Stimulated activated memory B cell treated with anti-CD40 and anti-IgM and Interleukin-4, amounts not matched to agents 10 μg/mL and 1 μg/mL and 100 μg/mL, for 72 hours (primary cell): Measurements from ENCODE around the gene TACC2.
A peak's percentile ranks its signal among the peaks of the same experiment; 100 is the strongest.

Experiments
- ATAC-seq: fragments of 150-1000 bp; cut with Tn5 transposase; 2 replicates; pipeline ENCODE4 v1.10.0; 2021
- H3K27ac Mint-ChIP-seq: one replicate; pipeline ENCODE4 v1.8.0; 2022; ENCODE audit warnings: mild to moderate bottlenecking, mixed read lengths
- H3K27me3 Mint-ChIP-seq: one replicate; pipeline ENCODE4 v1.8.0; 2022; ENCODE audit warnings: mixed read lengths
- H3K36me3 Mint-ChIP-seq: one replicate; pipeline ENCODE4 v1.8.0; 2022; ENCODE audit warnings: mixed read lengths
- H3K4me1 Mint-ChIP-seq: one replicate; pipeline ENCODE4 v1.8.0; 2022; ENCODE audit warnings: mixed read lengths
- H3K4me3 Mint-ChIP-seq: one replicate; pipeline ENCODE4 v1.8.0; 2022; ENCODE audit warnings: mild to moderate bottlenecking, moderate library complexity, mixed read lengths
- H3K9me3 Mint-ChIP-seq: one replicate; pipeline ENCODE4 v1.8.0; 2022; ENCODE audit warnings: mixed read lengths

TACC2 gene

DNA sequence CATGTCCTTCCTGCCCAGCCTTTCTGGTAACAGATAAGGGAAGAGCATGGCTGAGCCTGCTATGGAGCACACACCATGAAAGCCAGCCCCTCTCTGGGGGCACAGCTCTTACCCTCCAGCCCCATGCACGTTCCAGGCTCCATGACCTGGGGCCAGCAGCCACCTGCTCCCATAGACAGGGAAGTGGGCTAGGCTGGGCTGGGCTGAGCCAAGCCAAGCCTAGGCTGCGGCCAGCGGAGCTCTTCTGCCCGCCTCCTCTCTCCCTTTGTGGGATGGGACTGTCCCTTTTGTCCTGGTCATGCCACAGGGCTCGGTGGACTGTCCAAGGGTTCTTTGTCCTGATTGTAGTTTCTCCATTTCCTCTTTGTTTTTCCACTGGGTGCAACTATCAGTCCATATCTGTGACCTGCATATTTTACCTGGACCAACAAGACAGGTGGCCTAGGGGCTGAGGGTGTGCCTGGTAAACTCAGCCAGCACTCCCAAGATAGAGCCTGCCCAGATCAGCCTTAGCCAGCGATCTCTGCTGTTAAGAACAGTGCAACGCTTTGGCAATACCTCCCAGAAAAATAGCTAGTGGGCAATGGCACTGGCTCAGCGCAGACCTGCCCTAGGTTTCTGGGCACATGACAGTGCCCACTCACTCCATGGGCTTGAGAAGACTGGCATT lies 184.9 kb downstream of the TACC2 start:
- H3K27me3 Mint-ChIP-seq: peaks cover 21% of the 10 kb centered on the region
- H3K4me1 Mint-ChIP-seq: no peaks in the 10 kb centered on the region
- no peak for ATAC-seq
- H3K36me3 Mint-ChIP-seq: no peaks in the 10 kb centered on the region
- H3K27ac Mint-ChIP-seq: no peak overlapping the region
- H3K4me3 Mint-ChIP-seq: no peak overlapping the region
- no peaks in the 10 kb centered on the region for H3K9me3 Mint-ChIP-seq

DNA sequence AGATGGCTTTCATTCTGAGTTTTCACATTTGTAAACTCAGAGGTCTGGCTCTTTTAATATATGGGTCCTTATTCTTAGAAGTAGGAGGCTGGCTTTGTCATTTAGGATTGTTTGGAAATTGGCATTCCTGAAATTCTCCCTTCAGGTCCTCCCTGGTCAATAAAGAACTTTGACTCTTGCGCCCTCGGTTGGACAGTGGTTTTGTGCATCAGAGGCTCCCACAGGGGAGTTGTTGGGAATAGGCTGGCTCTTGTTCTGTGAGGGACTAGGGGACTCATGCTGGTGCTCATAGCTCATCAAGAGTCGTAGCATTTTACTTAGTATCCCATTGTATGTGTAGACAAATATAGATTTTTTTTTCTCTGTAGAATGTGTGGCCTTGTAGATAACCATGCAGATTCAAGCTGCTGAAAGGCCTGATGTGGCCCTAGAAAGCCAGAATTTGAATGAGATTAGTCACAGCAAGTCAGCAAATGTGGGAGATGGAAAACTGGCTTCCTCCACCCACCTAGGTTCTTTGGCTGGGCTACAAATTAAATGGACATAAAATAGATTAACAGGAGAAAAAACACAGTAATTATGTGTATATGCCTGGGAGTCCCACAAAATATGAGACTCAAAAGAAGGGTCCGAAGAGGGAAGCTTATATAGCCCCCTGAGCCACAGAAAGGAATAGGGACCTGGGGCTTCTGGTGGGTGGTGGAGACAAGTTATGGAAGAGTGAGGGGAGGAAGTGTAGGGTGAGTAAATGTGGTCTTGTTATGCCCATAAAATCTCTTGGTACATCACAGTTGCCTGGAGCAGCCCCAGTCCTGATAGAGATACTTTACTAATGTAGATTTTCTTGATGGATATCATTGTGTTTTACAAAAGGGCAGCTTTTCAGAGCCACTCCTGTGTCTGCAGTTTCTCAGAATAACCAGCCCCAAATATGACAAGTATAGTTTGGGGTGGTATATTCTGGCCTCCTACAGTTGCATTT lies 187.6 kb downstream of the TACC2 start:
- Mint-ChIP-seq H3K4me3 (no peak overlapping the region), H3K27ac (no peak overlapping the region), H3K27me3 (peaks cover under 1% of the 10 kb centered on the region), H3K9me3 (no peaks in the 10 kb centered on the region), H3K4me1 (no peaks in the 10 kb centered on the region), H3K36me3 (no peaks in the 10 kb centered on the region)
- ATAC-seq: no peak

DNA sequence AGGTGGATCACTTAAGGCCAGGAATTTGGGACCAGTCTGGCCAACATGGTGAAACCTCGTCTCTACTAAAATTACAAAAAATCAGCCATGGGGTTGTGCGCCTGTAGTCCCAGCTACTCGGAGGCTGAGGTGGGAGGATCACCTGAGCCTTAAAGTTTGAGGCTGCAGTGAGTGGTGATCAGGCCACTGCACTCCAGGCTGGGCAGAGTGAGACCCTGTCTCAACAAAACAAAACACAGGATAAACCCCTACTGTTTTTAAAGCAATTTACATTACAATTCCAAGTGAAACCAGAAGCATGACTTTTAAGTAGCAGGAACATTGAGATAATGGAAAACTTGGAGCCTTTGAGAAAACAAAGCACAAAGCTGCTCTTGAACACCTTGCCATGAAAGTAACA lies 189.7 kb downstream of the TACC2 start:
- H3K27me3 Mint-ChIP-seq: no peaks in the 10 kb centered on the region
- no peak for ATAC-seq
- H3K9me3 Mint-ChIP-seq: no peaks in the 10 kb centered on the region
- H3K27ac Mint-ChIP-seq: no peak overlapping the region
- no peaks in the 10 kb centered on the region for H3K4me1 Mint-ChIP-seq
- H3K36me3 Mint-ChIP-seq: no peaks in the 10 kb centered on the region
- no peak overlapping the region for H3K4me3 Mint-ChIP-seq

DNA sequence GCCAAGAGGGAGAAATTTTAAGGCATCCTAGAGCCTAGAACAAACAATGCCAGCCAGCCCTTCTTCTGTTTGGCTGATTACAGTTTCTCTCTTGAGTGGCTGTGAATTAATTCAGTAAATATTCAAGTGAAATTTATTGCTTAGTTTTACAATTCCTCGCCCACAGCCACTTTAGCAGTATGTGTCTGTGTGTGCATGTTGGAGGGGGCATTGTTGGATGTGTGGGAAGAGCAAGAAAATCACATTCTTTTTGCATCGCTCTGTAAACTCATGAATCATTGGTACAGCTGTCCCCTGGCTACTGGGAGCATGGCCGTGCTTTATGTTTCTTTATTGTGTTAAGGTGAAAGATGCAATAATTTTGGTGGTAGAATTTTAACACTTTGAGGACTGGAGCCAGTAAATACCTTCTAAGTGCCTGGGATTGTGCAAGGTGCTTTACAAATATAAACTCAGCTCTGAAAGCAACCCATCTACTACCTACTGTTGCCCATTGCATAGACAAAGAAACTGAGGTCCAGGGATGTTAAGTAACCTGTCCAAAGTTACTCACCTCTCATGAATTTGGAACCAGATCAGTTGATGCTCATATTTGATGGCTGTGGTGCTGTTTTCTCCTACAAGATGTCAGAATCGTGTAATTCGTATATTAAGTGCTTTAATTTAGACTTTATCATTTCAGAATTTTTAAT lies 192.2 kb downstream of the TACC2 start:
- H3K27me3 Mint-ChIP-seq: no peaks in the 10 kb centered on the region
- no peaks in the 10 kb centered on the region for H3K4me1 Mint-ChIP-seq
- no peak for ATAC-seq
- H3K36me3 Mint-ChIP-seq: no peaks in the 10 kb centered on the region
- H3K4me3 Mint-ChIP-seq: no peak overlapping the region
- H3K9me3 Mint-ChIP-seq: no peaks in the 10 kb centered on the region
- H3K27ac Mint-ChIP-seq: no peak overlapping the region

DNA sequence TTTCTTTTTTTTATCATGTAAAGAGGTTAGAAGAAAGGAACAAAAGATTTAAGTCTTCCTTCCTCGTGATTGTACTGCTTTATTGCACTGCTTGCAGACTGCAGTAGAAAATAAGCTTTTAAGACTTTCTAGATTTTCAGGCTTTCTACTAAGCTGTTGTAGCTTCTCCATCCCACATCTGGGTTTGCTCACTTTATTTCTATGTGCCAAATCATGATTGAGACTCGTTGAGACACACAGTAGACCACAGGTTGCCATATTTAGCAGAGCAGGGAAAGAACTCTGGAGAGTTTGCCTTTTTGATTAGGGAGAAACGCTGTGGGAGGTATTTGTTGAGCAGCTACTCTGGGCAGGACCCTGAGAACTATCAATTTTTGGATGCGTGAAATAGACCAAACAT lies 192.9 kb downstream of the TACC2 start:
- H3K9me3 Mint-ChIP-seq: no peaks in the 10 kb centered on the region
- H3K27me3 Mint-ChIP-seq: no peaks in the 10 kb centered on the region
- H3K4me1 Mint-ChIP-seq: no peaks in the 10 kb centered on the region
- no peak for ATAC-seq
- no peaks in the 10 kb centered on the region for H3K36me3 Mint-ChIP-seq
- H3K27ac Mint-ChIP-seq: no peak overlapping the region
- H3K4me3 Mint-ChIP-seq: no peak overlapping the region

DNA sequence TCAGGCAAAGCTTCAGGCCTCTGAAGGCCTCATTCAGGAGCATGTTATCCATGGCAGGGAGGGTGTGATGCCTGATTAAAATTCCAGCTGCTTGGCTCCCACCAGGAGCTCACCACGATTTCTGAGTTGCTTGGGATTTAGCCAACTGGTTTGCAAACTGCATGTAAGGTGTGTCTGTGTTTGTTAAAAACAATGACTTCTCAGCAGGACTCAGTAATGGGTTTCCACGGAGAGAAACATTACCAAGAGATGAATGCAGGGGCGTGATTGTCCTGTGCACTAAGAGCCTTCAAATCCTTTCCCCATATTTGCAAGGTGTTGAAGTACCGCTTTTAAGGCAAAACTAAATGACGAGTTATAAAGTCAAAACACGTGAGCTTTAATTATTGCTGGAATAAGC lies 193.3 kb downstream of the TACC2 start:
- Mint-ChIP-seq H3K4me3 (no peak overlapping the region), H3K9me3 (no peaks in the 10 kb centered on the region), H3K36me3 (no peaks in the 10 kb centered on the region), H3K27ac (no peak overlapping the region), H3K27me3 (no peaks in the 10 kb centered on the region), H3K4me1 (no peaks in the 10 kb centered on the region)
- ATAC-seq: no peak

DNA sequence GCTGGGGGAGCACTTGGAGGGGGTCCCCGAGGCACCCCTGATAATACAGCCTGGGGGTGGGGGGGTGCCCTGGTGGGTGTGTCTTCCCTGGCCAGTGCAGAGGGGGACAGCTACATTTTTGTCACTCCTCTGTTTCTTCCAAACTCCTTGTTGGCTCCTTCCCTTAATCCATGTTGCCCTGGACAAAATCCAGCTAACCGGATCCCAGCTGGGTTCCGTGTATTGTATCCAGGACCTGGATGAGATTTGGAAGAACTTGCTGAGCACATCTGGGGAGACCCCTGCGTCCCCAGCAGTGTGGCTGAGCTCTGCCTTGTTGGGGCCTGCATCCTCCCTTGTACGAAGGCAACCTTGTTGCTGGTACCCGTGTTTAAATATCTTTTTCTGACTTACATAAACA lies 195.3 kb downstream of the TACC2 start:
- Mint-ChIP-seq H3K27ac (no peak overlapping the region), H3K4me1 (no peaks in the 10 kb centered on the region), H3K36me3 (no peaks in the 10 kb centered on the region), H3K4me3 (no peak overlapping the region), H3K9me3 (no peaks in the 10 kb centered on the region), H3K27me3 (no peaks in the 10 kb centered on the region)
- ATAC-seq: no peak

DNA sequence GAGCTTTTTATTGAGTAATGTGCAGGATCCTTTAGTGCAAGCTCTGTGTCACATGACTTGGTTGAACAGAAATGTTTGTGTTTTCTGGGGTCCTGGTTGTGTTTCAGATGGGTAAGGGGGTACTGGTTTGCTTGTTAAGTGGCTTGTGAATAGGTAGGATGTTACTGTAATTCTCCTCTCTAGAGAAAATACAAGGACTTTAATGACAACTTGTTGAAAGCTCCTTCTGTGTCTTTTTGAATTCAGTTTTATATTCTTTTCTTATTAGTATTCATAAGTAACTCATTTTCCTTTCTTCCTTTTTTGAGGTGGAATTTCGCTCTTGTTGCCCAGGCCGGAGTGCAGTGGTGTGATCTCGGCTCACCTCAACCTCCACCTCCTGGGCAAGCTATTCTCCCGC lies 196.7 kb downstream of the TACC2 start:
- no peaks in the 10 kb centered on the region for H3K36me3 Mint-ChIP-seq
- no peaks in the 10 kb centered on the region for H3K27me3 Mint-ChIP-seq
- no peak overlapping the region for H3K27ac Mint-ChIP-seq
- no peak for ATAC-seq
- H3K9me3 Mint-ChIP-seq: no peaks in the 10 kb centered on the region
- H3K4me1 Mint-ChIP-seq: no peaks in the 10 kb centered on the region
- no peak overlapping the region for H3K4me3 Mint-ChIP-seq

DNA sequence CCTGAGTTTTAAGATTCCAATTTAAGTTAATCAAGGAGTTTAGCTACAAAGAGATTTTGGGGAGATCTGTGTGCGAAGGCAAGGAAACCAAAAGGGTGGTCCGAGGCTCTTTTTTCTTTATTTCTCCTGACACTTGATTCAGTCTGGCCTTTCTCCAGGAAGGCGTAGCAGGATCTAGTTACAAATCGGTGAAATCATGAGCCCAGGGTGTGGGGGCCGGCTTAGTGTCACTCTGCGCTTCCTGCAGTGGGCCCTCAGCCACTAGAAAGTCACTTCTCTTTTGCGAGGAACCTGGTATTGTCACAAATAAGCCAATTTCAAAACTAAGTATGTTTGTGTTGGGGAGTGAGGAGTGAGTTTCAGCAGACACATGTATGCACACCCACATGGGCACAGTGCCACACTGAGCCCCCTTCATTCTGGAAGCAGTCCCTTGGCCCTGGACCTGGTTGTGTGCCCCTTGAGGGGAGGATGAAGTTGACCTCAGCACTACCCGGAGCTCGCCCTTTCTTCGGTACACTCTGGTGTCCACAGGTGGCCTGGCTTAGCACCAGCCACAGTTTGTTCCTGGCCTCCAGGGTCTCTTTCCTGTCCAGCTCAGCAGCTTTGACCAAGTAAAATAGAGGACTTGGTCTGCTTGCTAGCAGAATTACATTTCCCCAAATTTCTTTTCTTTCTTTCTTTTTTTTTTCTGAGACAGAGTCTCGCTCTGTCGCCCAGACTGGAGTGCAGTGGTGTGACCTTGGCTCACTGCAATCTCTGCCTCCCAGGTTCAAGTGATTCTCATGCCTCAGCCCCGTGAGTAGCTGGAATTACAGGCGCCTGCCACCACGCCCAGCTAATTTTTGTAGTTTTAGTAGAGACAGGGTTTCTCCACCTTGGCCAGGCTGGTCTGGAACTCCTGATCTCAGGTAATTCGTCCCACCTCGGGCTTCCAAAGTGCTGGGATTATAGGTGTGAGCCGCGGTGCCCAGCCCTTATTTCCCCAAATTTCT lies 198.2 kb downstream of the TACC2 start:
- peak; percentile 44 for ATAC-seq
- Mint-ChIP-seq H3K36me3 (no peaks in the 10 kb centered on the region), H3K4me3 (no peak overlapping the region), H3K9me3 (no peaks in the 10 kb centered on the region), H3K27ac (no peak overlapping the region), H3K4me1 (no peaks in the 10 kb centered on the region), H3K27me3 (peaks cover 4% of the 10 kb centered on the region)

DNA sequence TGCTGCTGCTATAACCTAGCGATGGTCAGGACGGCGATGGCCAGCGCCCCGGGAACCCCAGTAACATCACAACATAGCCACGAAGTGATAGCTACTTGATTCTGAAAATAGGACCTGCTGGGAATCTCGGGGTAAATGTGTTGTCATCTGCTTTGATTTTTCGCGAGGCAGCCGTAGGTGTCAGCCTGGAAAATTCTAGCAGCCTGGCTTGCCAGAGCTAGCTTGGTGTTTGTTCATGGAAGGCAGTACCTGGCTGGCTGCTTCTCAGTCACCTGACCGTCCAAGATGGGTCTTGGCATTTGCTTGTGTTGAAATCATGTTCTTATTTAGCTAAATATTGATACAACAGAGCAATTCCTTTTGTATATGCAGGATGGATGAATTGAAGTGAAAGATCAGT lies 199.7 kb downstream of the TACC2 start:
- Mint-ChIP-seq H3K4me1 (no peaks in the 10 kb centered on the region), H3K4me3 (no peak overlapping the region), H3K27ac (no peak overlapping the region), H3K9me3 (no peaks in the 10 kb centered on the region), H3K27me3 (peaks cover 12% of the 10 kb centered on the region), H3K36me3 (no peaks in the 10 kb centered on the region)
- ATAC-seq: no peak

DNA sequence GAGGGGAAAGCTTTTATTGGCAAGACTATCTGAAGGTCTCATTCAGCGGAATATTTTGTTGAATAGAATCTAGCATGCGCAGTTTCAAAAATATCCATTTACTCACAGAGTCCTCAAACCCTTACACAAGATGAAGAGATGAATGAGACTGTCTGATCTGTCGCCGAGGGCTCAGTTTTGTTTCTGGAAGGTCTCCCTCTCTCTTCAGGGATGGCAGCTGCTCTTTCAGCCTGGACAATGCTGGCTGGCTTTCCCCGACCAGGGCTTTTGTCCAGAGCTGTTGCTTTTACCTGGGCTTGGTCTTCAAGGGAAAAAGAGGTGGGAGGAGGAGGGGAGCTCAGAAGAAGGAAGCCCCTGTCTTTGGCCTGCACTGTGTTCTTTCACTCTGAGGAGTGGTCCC lies 200.2 kb downstream of the TACC2 start:
- H3K27me3 Mint-ChIP-seq: peaks cover 12% of the 10 kb centered on the region
- no peaks in the 10 kb centered on the region for H3K9me3 Mint-ChIP-seq
- H3K4me3 Mint-ChIP-seq: no peak overlapping the region
- no peaks in the 10 kb centered on the region for H3K4me1 Mint-ChIP-seq
- no peak overlapping the region for H3K27ac Mint-ChIP-seq
- ATAC-seq: no peak
- H3K36me3 Mint-ChIP-seq: no peaks in the 10 kb centered on the region

DNA sequence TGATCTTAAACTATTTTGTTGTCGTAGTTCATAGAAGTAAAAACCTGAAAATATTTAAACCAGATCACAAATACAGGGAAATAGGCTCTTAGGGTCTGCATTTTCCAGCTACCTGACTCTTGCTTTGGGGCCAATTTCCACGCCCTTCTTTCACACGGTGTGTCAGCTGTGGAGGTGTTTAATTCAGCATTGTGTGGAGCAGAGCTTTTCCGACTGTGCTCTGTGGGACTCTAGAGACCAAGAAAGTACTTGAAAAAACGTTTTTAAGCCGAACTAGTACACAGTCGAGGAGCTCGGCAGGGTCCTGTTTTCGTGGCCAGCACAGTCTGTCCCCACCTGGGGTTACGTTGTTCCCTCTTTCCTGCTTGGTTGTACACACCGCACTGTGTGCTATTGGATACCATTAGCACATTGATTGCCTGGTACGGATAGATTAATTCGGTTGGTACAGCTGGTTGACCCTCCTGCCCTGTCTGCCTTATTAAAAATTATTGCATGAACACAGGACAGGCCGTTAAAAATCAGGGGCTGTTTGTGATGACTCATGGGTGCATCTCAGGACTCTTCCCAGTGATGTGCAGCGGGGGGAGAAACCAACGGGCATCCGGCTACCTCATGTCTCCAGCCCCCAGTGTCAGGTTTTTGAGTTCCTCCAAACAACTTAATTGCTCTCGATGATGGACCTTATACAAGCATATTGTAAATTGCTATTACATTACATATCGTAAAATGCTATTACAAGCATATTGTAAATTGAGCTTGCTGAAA lies 201.4 kb downstream of the TACC2 start:
- peaks cover 12% of the 10 kb centered on the region for H3K27me3 Mint-ChIP-seq
- no peaks in the 10 kb centered on the region for H3K36me3 Mint-ChIP-seq
- H3K4me1 Mint-ChIP-seq: no peaks in the 10 kb centered on the region
- no peak overlapping the region for H3K27ac Mint-ChIP-seq
- no peaks in the 10 kb centered on the region for H3K9me3 Mint-ChIP-seq
- ATAC-seq: no peak
- H3K4me3 Mint-ChIP-seq: no peak overlapping the region

DNA sequence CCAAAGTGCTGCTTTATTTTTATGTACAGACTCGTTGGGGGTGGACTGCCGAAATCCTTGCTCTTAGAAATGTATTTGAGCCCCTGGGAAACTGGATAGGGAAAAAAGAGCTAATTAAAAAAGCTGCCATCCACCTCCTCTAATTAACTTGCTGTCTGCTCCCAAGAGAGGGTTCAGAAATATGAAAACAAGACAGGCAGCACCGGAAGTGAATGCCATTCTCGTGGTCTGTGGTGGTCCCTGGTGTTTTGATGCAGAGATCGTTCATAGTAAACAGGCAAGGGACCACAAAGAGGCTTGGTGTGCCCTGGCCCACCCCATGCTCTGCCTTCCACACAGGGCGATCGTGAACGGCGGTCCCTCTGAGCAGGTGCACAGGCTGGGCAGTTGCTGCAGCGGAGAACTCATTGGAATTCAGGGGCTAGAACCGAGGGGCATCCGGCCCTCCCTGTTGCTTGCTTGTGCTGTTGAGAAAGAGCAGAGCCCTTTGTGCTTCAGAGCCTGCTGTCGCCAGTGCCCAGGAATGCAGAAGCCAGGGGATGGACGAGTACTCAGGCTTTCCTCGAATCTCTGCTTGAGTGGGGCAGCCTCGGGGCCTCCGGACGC lies 203.1 kb downstream of the TACC2 start:
- Mint-ChIP-seq H3K36me3 (no peaks in the 10 kb centered on the region), H3K27me3 (peaks cover 12% of the 10 kb centered on the region), H3K4me3 (no peak overlapping the region), H3K9me3 (no peaks in the 10 kb centered on the region), H3K27ac (no peak overlapping the region), H3K4me1 (no peaks in the 10 kb centered on the region)
- ATAC-seq: no peak

DNA sequence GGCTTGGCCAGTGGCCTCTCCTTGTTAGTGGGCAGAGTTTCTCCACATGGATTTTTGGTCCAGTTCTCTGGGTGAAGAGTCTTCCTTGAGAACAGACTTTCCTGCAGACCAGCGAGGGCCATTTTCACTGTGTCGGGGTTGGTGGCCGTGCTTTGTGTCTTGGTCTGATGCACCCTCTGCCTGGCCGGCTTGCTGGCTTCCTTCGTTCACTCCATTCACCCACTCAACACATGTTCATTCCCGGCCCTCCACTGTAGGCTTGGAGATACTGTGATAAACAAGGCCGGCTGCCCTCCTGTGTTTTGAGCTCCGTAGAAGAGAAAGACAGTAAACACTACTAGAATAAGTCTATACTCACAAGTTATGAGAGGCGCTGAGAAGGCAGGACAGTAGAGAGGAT lies 205.3 kb downstream of the TACC2 start:
- Mint-ChIP-seq H3K36me3 (no peaks in the 10 kb centered on the region), H3K9me3 (no peaks in the 10 kb centered on the region), H3K4me3 (no peak overlapping the region), H3K27ac (no peak overlapping the region), H3K27me3 (peaks cover 12% of the 10 kb centered on the region), H3K4me1 (no peaks in the 10 kb centered on the region)
- ATAC-seq: no peak
